ENCODE results near the gene AGBL2.

DNA sequence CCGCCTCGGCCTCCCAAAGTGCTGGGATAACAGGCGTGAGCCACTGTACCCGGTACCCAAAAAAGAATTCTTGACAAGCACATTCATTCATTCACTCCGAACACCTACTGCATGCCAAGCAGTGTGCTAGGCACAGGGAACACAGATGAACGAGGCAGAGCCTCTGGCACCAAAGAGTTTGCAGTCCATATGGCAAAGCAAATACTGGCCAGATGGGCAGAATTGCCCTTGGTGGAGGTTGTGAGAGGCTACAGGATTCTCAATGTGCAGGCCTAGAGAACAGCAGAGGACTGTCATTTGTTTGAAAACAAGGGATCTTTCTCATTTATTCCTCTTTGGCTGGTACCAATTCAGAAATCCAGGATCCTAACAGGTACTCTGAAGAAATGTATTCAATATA is 45.3 kb downstream of the AGBL2 start:
- TF ChIP-seq, protein P1, sequence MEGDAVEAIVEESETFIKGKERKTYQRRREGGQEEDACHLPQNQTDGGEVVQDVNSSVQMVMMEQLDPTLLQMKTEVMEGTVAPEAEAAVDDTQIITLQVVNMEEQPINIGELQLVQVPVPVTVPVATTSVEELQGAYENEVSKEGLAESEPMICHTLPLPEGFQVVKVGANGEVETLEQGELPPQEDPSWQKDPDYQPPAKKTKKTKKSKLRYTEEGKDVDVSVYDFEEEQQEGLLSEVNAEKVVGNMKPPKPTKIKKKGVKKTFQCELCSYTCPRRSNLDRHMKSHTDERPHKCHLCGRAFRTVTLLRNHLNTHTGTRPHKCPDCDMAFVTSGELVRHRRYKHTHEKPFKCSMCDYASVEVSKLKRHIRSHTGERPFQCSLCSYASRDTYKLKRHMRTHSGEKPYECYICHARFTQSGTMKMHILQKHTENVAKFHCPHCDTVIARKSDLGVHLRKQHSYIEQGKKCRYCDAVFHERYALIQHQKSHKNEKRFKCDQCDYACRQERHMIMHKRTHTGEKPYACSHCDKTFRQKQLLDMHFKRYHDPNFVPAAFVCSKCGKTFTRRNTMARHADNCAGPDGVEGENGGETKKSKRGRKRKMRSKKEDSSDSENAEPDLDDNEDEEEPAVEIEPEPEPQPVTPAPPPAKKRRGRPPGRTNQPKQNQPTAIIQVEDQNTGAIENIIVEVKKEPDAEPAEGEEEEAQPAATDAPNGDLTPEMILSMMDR (conservative IDR thresholded peaks at IDR 0.05 in 1 of 2, IDR thresholded peaks at IDR 0.05 in 1 of 2; ENCODE audit: low read depth in 1 of 2, low read length in 2 of 2): no peak
- no peak for TF ChIP-seq EZH2 (IDR thresholded peaks at IDR 0.05; ENCODE audit: low read length, missing control alignments)
